ENCODE measurements around the gene POU2F2.

GRCh38 chr19:42115705-42116104 lies 16.5 kb downstream of the POU2F2 start:
- TF ChIP-seq CEBPB (IDR thresholded peaks at IDR 0.05; ENCODE audit: borderline replicate concordance in 1 of 2, low read depth in 2 of 2, low read length in 2 of 2): no peak
- no peak for TF ChIP-seq CTCF (IDR thresholded peaks at IDR 0.05 in 2 of 3, conservative IDR thresholded peaks at IDR 0.05 in 1 of 3; ENCODE audit: control insufficient read depth in 2 of 3, extremely low read depth in 1 of 3, insufficient read depth in 1 of 3, low read depth in 3 of 3, low read length in 3 of 3)
- no peak for TF ChIP-seq MAX (IDR thresholded peaks at IDR 0.05; ENCODE audit: low read depth, low read length)
- no peak for TF ChIP-seq ELK1 (IDR thresholded peaks at IDR 0.05; ENCODE audit: low read depth, low read length)
- TF ChIP-seq EGR1 (IDR thresholded peaks at IDR 0.05; ENCODE audit: borderline replicate concordance in 1 of 2, low read depth in 2 of 2, low read length in 2 of 2): no peak

All from GM12878 (cell line).